Measurements from ENCODE around the gene PLXDC1. TPM values are rescaled to one million over a fixed set of nuclear protein-coding genes. Genes with fewer than 3 reads are reported as not detected.
"Not testable (repeated sequence)": the region's sequence is repeated elsewhere in the genome, so short reads cannot be mapped to it uniquely, and the experiment has no call there.

PLXDC1 gene
- total RNA-seq, 1 donor, result 9.6 TPM

DNA sequence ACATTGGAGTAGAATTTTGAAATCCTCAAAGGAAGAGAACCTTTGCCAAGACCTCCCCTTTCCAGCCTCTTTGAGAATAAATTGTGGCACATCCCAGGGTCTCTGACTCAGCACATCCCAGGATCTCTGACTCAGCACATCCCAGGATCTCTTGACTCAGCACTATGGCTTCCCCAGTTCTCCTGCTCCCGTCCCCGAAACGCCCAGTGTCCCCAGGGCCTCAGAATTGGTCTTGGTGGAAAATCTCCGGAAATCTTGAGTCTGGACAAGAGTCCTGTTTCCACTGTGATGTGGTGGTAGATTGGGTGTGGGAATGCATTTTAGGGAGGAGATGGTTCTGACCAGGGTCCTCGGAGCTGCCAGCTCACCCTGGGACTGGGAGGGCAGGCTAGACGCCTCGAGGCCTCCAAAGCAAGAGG, 19.2 kb downstream of the PLXDC1 start:
- Histone ChIP-seq H3K27me3 (ENCODE audit: insufficient read depth, low read length) (no peaks in the 10 kb centered on the region), H3K4me3 (ENCODE audit: low read length) (no peak overlapping the region), H3K4me1 (ENCODE audit: insufficient read depth, low read length) (no peaks in the 10 kb centered on the region), H3K9me3 (ENCODE audit: low read depth, low read length) (no peaks in the 10 kb centered on the region)

DNA sequence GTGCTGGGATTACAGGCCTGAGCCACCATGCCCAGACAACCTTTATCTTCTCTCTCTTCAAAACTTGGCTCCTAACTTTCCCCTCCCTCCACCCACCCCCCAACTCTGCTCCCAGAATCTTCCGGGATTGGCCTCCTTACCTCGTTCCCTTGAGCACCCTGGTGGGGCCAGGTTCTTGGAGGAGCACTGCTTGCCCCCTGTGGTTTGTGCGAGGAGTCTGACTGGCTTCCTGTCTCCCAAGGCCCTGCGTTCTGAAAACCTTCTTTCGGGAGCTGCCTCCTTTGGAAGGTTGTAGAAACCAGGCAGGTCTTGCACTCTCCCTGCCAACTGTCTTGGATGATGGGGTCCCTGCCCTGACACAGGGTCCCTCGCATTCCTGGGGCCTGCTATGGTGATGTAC, 19.8 kb downstream of the PLXDC1 start:
- Histone ChIP-seq H3K4me3 (ENCODE audit: low read length) (no peak overlapping the region), H3K4me1 (ENCODE audit: insufficient read depth, low read length) (no peaks in the 10 kb centered on the region), H3K27me3 (ENCODE audit: insufficient read depth, low read length) (no peaks in the 10 kb centered on the region), H3K9me3 (ENCODE audit: low read depth, low read length) (no peaks in the 10 kb centered on the region)

DNA sequence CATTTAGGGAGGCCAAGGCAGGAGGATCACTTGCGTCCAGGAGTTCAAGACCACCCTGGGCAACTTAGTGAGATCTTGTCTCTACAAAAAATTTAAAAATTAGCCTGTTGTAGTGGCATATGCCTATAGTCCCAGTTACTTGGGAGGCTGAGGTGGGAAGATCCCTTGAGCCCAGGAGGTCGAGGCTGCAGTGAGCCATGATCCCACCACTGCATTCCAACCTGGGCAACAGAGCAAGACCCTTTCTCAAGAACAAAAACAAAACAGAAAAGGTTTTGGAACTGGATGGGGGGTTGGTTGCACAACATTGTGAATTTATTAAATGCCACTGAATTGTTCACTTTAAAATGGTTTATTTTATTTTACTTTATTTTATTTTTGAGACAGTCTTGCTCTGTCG, 21.2 kb downstream of the PLXDC1 start:
- Histone ChIP-seq H3K9me3 (ENCODE audit: low read depth, low read length) (no peaks in the 10 kb centered on the region), H3K27me3 (ENCODE audit: insufficient read depth, low read length) (no peaks in the 10 kb centered on the region), H3K4me3 (ENCODE audit: low read length) (no peak overlapping the region), H3K4me1 (ENCODE audit: insufficient read depth, low read length) (no peaks in the 10 kb centered on the region)

DNA sequence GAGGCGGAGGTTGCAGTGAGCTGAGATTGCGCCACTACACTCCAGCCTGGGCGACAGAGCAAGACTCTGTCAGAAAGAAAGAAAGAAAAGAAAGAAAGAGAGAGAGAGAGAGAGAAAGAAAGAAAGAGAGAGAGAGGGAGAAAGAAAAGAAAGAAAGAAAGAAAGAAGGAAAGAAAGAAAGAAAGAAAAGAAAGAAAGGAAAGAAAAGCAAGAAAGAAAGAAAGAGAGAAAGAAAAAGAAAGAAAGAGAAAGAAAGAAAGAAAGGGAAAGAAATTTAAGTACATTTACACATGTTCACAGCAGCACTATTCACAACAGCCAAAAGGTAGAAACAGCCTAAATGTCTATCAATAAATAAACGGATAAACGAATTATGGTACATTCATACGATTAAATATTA, 21.9 kb downstream of the PLXDC1 start:
- not testable (repeated sequence) for H3K4me1 ChIP-seq (ENCODE audit: insufficient read depth, low read length); H3K9me3 ChIP-seq (ENCODE audit: low read depth, low read length); H3K4me3 ChIP-seq (ENCODE audit: low read length); H3K27me3 ChIP-seq (ENCODE audit: insufficient read depth, low read length)

DNA sequence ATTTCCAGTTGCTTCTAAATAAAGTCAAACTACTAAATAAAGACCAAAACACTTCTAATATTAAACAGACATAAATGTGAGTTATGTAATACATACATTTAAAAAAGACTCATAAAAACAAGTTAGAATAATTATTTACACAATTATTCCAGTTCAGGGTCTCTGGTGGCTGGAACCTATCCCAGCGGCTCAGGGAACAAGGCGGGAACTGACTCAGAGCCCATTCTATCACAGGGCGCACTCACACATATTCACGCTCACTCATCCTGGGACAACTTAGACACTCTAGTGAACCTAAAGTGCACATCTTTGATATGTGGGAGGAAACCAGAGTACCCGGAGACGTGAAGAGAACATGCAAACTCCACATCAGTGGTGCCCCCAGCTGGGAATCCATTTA, 25.0 kb downstream of the PLXDC1 start:
- no peaks in the 10 kb centered on the region for H3K9me3 ChIP-seq (ENCODE audit: low read depth, low read length)
- no peaks in the 10 kb centered on the region for H3K27me3 ChIP-seq (ENCODE audit: insufficient read depth, low read length)
- H3K4me1 ChIP-seq (ENCODE audit: insufficient read depth, low read length), result peaks cover 9% of the 10 kb centered on the region
- H3K4me3 ChIP-seq (ENCODE audit: low read length), result no peak overlapping the region

DNA sequence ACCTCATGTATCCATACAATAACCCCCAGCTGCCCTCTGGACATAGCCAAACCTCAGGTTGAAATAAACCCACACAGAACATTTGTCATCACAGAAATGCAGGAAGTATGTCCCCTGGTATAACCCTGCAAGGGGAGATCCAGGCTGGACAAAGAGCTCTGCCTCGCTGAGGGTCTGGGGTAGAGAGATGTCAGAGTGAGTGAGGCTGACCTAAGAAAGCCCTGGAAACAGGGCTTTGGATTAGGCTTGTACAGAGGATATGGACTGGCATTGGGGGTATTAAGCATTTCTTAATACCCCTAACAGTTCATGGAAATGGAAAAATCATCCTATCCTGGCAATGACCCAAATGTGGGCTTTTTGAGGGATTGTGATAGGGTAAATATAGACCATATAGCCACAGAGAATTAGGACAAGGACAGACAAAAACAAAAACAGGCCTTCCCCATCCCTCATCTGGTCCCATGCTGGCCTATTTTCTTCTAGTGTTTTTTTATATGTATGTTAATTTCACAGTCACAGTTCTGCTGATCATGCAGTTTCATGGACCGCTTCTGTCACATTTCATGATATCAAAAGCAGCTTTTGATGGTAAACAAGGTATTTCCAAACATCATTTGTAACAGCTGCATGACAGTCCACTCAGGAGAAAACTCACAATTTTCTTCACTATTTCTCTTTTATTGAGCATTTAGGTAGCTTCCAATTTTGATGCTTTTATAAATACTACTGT, 26.1 kb downstream of the PLXDC1 start:
- Histone ChIP-seq H3K4me3 (ENCODE audit: low read length) (no peak overlapping the region), H3K4me1 (ENCODE audit: insufficient read depth, low read length) (peaks cover 9% of the 10 kb centered on the region), H3K9me3 (ENCODE audit: low read depth, low read length) (no peaks in the 10 kb centered on the region)

DNA sequence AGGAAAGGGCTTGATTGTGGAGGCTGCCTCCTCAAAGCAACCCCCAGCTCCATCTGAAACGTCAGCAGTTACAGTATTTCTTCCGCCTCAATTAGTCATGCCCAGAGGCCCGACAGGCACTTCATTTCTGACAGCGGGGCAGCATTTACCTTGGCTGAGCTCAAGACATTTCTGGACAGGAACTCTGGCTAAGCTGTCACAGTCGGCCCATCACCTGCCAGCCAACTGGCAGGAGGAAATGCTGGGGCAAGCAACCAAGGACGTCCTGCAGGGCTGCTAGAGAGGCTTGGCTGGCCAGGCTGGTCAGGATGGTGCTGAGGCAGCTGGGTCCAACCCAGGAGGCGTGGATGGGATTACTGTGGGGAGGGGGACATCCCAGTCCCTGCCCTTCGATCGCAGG, 27.8 kb downstream of the PLXDC1 start:
- no peak overlapping the region for H3K4me3 ChIP-seq (ENCODE audit: low read length)
- H3K9me3 ChIP-seq (ENCODE audit: low read depth, low read length), result no peaks in the 10 kb centered on the region
- H3K4me1 ChIP-seq (ENCODE audit: insufficient read depth, low read length), result peaks cover 22% of the 10 kb centered on the region
- H3K27me3 ChIP-seq (ENCODE audit: insufficient read depth, low read length), result no peaks in the 10 kb centered on the region

More for the DNA sequence above, 26.1 kb downstream of the PLXDC1 start:
- H3K27me3 ChIP-seq (ENCODE audit: insufficient read depth, low read length), result no peaks in the 10 kb centered on the region

DNA sequence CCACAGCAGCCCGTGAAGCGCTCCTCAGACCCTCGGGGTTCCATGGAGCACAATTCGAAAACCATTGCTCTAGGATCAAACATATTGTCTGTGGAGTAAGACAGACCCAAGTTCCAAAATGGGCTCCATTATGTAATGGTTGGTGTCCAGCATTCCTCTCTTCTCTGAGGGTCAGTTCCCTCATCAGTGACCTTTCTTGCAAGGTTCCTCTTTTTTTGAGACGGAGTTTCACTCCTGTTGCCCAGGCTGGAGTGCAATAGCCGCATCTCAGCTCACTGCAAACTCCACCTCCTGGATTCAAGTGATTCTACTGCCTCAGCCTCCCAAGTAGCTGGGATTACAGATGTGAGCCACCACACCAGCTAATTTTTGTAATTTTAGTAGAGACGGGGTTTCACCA, 28.4 kb downstream of the PLXDC1 start:
- H3K27me3 ChIP-seq (ENCODE audit: insufficient read depth, low read length), result no peaks in the 10 kb centered on the region
- no peaks in the 10 kb centered on the region for H3K9me3 ChIP-seq (ENCODE audit: low read depth, low read length)
- H3K4me3 ChIP-seq (ENCODE audit: low read length), result no peak overlapping the region
- H3K4me1 ChIP-seq (ENCODE audit: insufficient read depth, low read length), result peaks cover 29% of the 10 kb centered on the region

DNA sequence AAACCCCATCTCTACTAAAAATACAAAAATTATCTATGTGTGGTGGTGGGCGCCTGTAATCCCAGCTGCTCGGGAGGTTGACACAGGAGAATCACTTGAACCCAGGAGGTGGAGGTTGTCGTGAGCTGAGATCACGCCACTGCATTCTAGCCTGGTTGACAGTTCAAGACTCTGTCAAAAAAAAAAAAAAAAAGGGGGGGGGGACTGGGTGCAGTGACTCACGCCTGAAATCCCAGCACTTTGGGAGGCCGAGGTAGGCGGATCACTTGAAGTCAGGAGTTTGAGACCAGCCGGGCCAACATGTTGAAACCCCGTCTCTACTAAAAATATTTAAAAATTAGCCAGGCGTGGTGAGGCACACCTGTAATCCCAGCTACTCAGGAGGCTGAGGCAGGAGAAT, 29.5 kb downstream of the PLXDC1 start:
- not testable (repeated sequence) for H3K9me3 ChIP-seq (ENCODE audit: low read depth, low read length); H3K27me3 ChIP-seq (ENCODE audit: insufficient read depth, low read length); H3K4me3 ChIP-seq (ENCODE audit: low read length)
- peaks cover 30% of the 10 kb centered on the region for H3K4me1 ChIP-seq (ENCODE audit: insufficient read depth, low read length)

DNA sequence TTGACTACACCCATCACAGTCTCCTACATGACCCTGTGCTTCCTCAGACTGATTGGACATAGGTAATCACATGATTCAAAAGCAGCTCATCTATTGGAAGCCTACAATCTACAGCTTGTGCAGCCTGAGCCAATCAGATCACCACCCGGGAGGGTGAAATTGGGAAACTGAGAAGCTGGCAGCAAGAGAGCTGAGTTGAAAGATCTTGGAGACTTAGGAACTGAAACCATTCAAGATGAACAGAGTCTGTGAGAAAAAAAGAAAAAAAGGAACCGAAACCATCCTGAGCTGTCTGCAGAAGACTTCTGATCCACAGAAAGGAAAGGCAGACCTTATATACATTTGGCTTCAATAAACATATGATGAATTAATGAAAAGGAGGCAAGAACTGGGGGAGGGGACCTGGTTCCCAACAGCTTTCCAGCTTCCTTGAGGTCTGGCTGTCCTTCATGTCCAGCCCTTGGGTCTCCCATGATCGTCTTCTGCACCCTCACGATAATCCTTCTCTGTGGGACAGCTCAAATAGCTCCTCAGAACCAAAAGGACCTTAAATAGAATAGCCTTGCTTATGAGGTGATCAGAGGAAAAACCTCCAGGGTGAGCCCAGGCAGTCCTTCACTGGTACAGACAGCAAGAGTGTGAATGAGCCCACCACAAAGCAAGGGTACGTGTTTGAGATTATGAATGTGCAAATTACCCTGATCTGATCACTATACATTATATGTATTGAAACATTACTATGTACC, 32.6 kb downstream of the PLXDC1 start:
- Histone ChIP-seq H3K27me3 (ENCODE audit: insufficient read depth, low read length) (no peaks in the 10 kb centered on the region), H3K4me3 (ENCODE audit: low read length) (no peak overlapping the region), H3K4me1 (ENCODE audit: insufficient read depth, low read length) (peaks cover 30% of the 10 kb centered on the region), H3K9me3 (ENCODE audit: low read depth, low read length) (no peaks in the 10 kb centered on the region)

DNA sequence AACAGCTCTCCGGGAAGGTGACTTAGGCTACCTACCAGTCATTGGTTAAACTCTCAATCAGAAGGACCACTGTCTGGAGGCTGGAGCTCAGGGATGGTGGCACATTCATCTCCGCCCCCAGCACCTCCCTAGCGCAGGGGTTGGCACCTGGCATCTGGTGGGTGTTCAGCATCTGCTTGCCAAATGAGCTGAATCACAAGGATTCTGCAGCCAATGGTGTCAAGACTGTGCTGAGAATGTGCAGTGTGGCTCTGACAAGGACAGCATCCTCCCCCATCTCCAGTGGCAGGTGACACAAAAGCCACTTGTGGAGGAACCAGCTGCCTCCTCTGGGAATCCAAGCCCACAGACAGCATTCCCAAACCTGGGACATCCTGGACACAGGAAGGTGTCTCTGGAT, 35.2 kb downstream of the PLXDC1 start:
- Histone ChIP-seq H3K4me1 (ENCODE audit: insufficient read depth, low read length) (peaks cover 20% of the 10 kb centered on the region), H3K27me3 (ENCODE audit: insufficient read depth, low read length) (no peaks in the 10 kb centered on the region), H3K4me3 (ENCODE audit: low read length) (no peak overlapping the region), H3K9me3 (ENCODE audit: low read depth, low read length) (no peaks in the 10 kb centered on the region)

DNA sequence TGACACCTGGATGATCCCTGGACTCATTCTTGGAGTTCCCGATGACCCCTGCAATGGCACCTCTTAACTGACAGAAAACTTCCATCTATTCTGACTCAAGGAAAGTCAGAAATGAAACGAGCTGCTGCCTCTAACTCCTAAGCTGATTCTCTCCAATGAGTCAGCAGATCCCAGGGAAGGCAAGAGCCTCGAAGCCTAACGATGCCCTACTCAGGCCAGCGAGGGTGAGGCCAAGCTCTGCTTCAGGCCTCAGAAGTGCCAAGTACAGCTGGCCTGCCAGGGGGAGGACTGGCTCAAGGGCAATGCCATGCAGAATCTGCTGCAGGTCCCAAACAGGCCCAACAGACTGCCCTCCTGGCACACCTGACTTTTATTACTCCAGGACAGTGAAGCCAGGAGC, 36.3 kb downstream of the PLXDC1 start:
- no peaks in the 10 kb centered on the region for H3K27me3 ChIP-seq (ENCODE audit: insufficient read depth, low read length)
- no peaks in the 10 kb centered on the region for H3K9me3 ChIP-seq (ENCODE audit: low read depth, low read length)
- peaks cover 20% of the 10 kb centered on the region for H3K4me1 ChIP-seq (ENCODE audit: insufficient read depth, low read length)
- H3K4me3 ChIP-seq (ENCODE audit: low read length), result no peak overlapping the region

DNA sequence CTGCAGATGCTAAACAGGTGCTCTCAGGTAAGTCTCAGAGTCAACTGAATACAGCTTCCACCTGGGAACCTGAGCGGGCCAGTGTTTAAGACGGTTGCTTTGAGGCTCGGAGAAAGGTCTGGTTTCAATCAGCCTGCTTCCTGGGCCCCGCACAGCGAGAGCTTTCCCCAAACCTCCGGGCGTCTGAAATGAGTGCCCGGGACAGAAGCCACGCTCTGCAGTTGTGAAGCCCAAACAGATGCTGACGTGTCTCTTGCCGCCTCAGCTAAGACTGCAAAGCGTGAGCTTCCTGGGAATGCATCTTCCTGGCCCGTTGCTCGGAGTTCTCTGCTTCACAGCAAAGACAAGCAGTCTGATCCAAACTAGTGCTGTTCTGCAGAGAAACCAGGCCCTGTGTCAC, 36.7 kb downstream of the PLXDC1 start:
- Histone ChIP-seq H3K4me3 (ENCODE audit: low read length) (no peak overlapping the region), H3K4me1 (ENCODE audit: insufficient read depth, low read length) (peaks cover 18% of the 10 kb centered on the region), H3K9me3 (ENCODE audit: low read depth, low read length) (no peaks in the 10 kb centered on the region), H3K27me3 (ENCODE audit: insufficient read depth, low read length) (no peaks in the 10 kb centered on the region)

DNA sequence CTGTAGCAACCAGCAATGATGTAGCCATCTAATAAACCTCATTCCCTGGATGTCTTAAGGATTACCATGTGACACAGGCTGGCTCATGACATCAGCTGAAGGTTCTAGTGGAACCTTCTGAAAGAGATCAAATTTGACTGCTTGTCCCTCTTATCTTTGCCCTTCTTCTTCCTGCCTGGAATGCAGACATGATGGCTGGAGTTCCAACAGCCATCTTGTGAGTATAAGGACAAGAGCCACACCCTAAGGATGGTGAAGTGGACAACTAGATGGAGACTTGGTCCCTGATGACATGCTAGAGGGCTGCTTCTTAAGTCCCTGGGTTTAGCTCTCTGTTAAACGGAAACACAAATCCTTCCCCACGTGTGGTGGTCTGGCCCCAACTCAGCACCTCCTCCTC, 37.6 kb downstream of the PLXDC1 start:
- peaks cover 10% of the 10 kb centered on the region for H3K4me1 ChIP-seq (ENCODE audit: insufficient read depth, low read length)
- no peaks in the 10 kb centered on the region for H3K27me3 ChIP-seq (ENCODE audit: insufficient read depth, low read length)
- no peaks in the 10 kb centered on the region for H3K9me3 ChIP-seq (ENCODE audit: low read depth, low read length)
- H3K4me3 ChIP-seq (ENCODE audit: low read length), result no peak overlapping the region

DNA sequence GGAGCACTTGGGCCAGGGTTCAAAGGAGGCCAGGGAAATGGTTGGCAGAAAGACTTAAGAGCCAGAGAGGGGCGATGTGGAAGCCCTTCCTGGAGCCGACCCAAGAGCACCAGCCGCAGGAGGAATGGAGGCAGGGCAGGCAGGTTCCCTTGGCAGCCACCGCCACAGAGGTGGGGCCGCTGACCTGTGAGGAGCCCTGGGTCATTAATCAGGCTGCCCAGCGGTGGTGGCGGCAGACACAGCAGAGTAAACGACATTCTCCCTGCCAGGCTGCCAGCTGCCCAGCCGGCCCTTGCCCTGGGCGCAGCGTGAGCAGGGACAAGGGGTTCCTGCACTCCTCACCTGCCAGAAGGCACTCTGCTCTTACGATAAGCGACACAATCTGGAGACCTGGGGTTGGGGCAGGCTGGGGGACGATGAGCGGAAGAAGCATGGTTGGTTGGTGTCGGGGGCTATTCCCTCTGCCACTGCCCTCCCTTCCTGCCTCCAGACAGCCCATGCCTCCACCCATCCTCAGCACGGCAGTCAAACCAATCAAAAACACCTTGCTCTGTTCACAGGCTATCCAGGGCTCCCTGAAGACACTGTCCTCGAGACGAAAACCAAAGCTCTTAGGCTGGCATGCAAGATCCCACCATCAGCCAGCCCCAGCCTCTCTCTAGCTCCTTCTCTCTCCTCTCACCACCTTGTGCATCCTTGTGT, 40.9 kb downstream of the PLXDC1 start:
- H3K27me3 ChIP-seq (ENCODE audit: insufficient read depth, low read length), result no peaks in the 10 kb centered on the region
- no peak overlapping the region for H3K4me3 ChIP-seq (ENCODE audit: low read length)
- no peaks in the 10 kb centered on the region for H3K4me1 ChIP-seq (ENCODE audit: insufficient read depth, low read length)
- H3K9me3 ChIP-seq (ENCODE audit: low read depth, low read length), result no peaks in the 10 kb centered on the region
